Measurements from ENCODE around the gene COL5A1.

DNA sequence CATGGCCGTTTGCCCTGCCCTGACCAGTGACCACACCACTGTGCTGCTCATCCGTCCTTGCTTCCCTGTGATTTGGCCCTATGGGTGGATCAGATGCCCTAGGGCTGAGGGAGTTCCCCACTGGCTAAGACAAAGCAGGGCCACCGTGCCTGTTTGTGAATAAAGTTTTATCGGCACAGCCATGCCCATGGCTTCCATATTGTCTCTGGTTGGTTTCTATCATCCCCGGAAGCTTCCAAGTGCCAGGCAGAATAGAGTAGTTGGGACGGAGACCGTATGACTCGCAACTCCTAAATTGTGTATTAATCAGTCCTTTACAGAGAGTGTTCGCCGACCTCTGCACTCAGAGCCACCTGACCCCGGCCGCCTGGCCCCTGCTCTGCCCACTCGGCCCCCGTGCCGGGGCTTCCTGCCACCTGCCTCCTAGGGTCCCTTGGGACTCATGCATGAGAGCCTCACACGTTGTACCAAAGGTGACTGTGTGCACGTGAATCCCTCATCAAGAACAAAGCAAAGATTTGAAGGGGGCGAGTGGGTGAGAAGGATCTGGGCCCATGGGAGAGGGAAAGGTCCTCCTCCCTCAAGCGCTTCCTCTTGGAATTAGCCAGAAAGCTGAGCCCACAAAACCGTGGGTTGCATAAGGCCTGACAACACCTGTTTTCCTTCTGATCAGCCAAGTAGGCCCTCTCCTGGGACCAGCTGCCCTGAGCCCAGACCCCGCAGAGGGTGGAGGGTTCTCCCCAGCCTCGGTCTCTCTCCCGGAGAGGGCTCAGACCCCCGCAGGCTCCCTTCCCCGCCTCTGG, 227.3 kb downstream of the COL5A1 start:
- TF ChIP-seq EZH2 (IDR thresholded peaks at IDR 0.05) (no peak), POLR2AphosphoS5 (IDR thresholded peaks at IDR 0.05; ENCODE audit: borderline replicate concordance, low read depth, low read length) (no peak)

All from SK-N-MC (cell line).